Measurements from ENCODE around the gene CSF3.

GRCh38 chr17:39975801-39976200 lies 39.4 kb upstream of the CSF3 start:
- TF ChIP-seq YY1 (IDR thresholded peaks at IDR 0.05; ENCODE audit: low read depth) (no peak), TAF1 (IDR thresholded peaks at IDR 0.05; ENCODE audit: low read depth) (no peak), USF1 (IDR thresholded peaks at IDR 0.05) (no peak), RAD21 (IDR thresholded peaks at IDR 0.05; ENCODE audit: low read depth) (no peak), ZBTB7A (IDR thresholded peaks at IDR 0.05; ENCODE audit: low read depth) (no peak), TEAD4 (IDR thresholded peaks at IDR 0.05) (no peak), NFIC (IDR thresholded peaks at IDR 0.05) (no peak), CEBPB (IDR thresholded peaks at IDR 0.05) (no peak), EP300 (IDR thresholded peaks at IDR 0.05; ENCODE audit: borderline replicate concordance) (no peak), CREB1 (IDR thresholded peaks at IDR 0.05; ENCODE audit: low read depth) (no peak)
- TF ChIP-seq, protein P1, sequence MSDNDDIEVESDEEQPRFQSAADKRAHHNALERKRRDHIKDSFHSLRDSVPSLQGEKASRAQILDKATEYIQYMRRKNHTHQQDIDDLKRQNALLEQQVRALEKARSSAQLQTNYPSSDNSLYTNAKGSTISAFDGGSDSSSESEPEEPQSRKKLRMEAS (IDR thresholded peaks at IDR 0.05) = no peak
- TF ChIP-seq, protein P2, sequence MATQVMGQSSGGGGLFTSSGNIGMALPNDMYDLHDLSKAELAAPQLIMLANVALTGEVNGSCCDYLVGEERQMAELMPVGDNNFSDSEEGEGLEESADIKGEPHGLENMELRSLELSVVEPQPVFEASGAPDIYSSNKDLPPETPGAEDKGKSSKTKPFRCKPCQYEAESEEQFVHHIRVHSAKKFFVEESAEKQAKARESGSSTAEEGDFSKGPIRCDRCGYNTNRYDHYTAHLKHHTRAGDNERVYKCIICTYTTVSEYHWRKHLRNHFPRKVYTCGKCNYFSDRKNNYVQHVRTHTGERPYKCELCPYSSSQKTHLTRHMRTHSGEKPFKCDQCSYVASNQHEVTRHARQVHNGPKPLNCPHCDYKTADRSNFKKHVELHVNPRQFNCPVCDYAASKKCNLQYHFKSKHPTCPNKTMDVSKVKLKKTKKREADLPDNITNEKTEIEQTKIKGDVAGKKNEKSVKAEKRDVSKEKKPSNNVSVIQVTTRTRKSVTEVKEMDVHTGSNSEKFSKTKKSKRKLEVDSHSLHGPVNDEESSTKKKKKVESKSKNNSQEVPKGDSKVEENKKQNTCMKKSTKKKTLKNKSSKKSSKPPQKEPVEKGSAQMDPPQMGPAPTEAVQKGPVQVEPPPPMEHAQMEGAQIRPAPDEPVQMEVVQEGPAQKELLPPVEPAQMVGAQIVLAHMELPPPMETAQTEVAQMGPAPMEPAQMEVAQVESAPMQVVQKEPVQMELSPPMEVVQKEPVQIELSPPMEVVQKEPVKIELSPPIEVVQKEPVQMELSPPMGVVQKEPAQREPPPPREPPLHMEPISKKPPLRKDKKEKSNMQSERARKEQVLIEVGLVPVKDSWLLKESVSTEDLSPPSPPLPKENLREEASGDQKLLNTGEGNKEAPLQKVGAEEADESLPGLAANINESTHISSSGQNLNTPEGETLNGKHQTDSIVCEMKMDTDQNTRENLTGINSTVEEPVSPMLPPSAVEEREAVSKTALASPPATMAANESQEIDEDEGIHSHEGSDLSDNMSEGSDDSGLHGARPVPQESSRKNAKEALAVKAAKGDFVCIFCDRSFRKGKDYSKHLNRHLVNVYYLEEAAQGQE (IDR thresholded peaks at IDR 0.05; ENCODE audit: low read depth) = no peak

Data from Ishikawa (cell line).